Neural progenitor cell (in vitro differentiated cells): Measurements from ENCODE around the gene GRM3. TPM values are rescaled to one million over a fixed set of nuclear protein-coding genes. Genes with fewer than 3 reads are reported as not detected.

ENCODE experiments used
- DNase-seq: peaks from one replicate; pipeline ENCODE4 v3.0.0-alpha.2; 2016; ENCODE audit warnings: low spot score
- H2AFZ ChIP-seq: fragments of 200-600 bp; sonication (generic); replicated peaks from 2 replicates; pipeline ENCODE4 v1.6.1; 2016; ENCODE audit warnings: antibody characterized with exemption
- H3F3A ChIP-seq: fragments of 200-600 bp; sonication (generic); 2 replicates; pipeline ENCODE4 v1.6.1; 2016; ENCODE audit warnings: antibody characterized with exemption, low read depth
- H3K27ac ChIP-seq: fragments of 200-600 bp; sonication (generic); 2 replicates; pipeline ENCODE4 v1.5.1; 2016; ENCODE audit warnings: mild to moderate bottlenecking
- H3K27me3 ChIP-seq: fragments of 200-600 bp; sonication (generic); 2 replicates; pipeline ENCODE4 v1.6.1; 2016; ENCODE audit warnings: mild to moderate bottlenecking, moderate library complexity
- H3K36me3 ChIP-seq: fragments of 200-600 bp; sonication (generic); 2 replicates; pipeline ENCODE4 v1.5.1; 2016
- H3K4me1 ChIP-seq: fragments of 200-600 bp; sonication (generic); 2 replicates; pipeline ENCODE4 v1.6.1; 2016; ENCODE audit warnings: mixed run types
- H3K4me2 ChIP-seq: fragments of 200-600 bp; sonication (generic); 2 replicates; pipeline ENCODE4 v1.6.1; 2016
- H3K4me3 ChIP-seq: fragments of 200-600 bp; sonication (generic); 2 replicates; pipeline ENCODE4 v1.5.1; 2016
- H3K79me2 ChIP-seq: fragments of 200-600 bp; sonication (generic); 2 replicates; pipeline ENCODE4 v1.6.1; 2016; ENCODE audit warnings: low read depth
- H3K9ac ChIP-seq: fragments of 200-600 bp; sonication (generic); 2 replicates; pipeline ENCODE4 v1.6.1; 2016
- H3K9me3 ChIP-seq: fragments of 200-600 bp; sonication (generic); 2 replicates; pipeline ENCODE4 v1.5.1; 2016; ENCODE audit warnings: low read depth
- H4K20me1 ChIP-seq: fragments of 200-600 bp; sonication (generic); 2 replicates; pipeline ENCODE4 v1.6.1; 2016; ENCODE audit warnings: low read depth
- H3K27ac Mint-ChIP-seq: 3 replicates; pipeline ENCODE4 v1.8.0; 2021; ENCODE audit warnings: mixed read lengths
- H3K27me3 Mint-ChIP-seq: 2 replicates; pipeline ENCODE4 v1.8.0; 2022; ENCODE audit warnings: low read depth, mild to moderate bottlenecking, inconsistent platforms, moderate library complexity, mixed read lengths; ENCODE audit not compliant: insufficient read depth
- H3K36me3 Mint-ChIP-seq: 3 replicates; pipeline ENCODE4 v1.8.0; 2021; ENCODE audit warnings: mixed read lengths
- H3K4me1 Mint-ChIP-seq: 3 replicates; pipeline ENCODE4 v1.8.0; 2021; ENCODE audit warnings: mixed read lengths
- H3K4me3 Mint-ChIP-seq: 3 replicates; pipeline ENCODE4 v1.8.0; 2021; ENCODE audit warnings: mild to moderate bottlenecking, moderate library complexity, mixed read lengths
- H3K9me3 Mint-ChIP-seq: 3 replicates; pipeline ENCODE4 v1.8.0; 2020; ENCODE audit warnings: mixed read lengths
- EZH2 ChIP-seq: fragments of 200-600 bp; sonication (generic); IDR thresholded peaks from 2 replicates; pipeline ENCODE4 v1.6.1; 2017; ENCODE audit warnings: antibody characterized with exemption, mild to moderate bottlenecking, moderate library complexity
- EZH2phosphoT487 ChIP-seq: fragments of 200-600 bp; sonication (generic); IDR thresholded peaks from 2 replicates; pipeline ENCODE4 v1.6.1; 2017; ENCODE audit warnings: antibody characterized with exemption
- total RNA-seq: library from RNA; depleted of rRNA; stranded (reverse); fragments of >200 nt; gene quantifications from 2 replicates; pipeline ENCODE4 v1.2.3, GENCODE V29; 2015; ENCODE audit warnings: low replicate concordance
- TF ChIP-seq, protein P1 (sequence below): fragments of 200-600 bp; sonication (generic); IDR thresholded peaks from 2 replicates; pipeline ENCODE4 v1.5.1; 2017; ENCODE audit warnings: antibody characterized with exemption, mild to moderate bottlenecking

GRM3 gene
- total RNA-seq, 1 donor from 2014 or later: 22.2 TPM

DNA sequence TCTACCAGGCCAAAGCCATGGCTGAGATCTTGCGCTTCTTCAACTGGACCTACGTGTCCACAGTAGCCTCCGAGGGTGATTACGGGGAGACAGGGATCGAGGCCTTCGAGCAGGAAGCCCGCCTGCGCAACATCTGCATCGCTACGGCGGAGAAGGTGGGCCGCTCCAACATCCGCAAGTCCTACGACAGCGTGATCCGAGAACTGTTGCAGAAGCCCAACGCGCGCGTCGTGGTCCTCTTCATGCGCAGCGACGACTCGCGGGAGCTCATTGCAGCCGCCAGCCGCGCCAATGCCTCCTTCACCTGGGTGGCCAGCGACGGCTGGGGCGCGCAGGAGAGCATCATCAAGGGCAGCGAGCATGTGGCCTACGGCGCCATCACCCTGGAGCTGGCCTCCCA lies 142.7 kb downstream of the GRM3 start:
- Mint-ChIP-seq H3K36me3 (peaks cover 10% of the 10 kb centered on the region), H3K9me3 (no peaks in the 10 kb centered on the region), H3K27me3 (no peaks in the 10 kb centered on the region), H3K4me3 (no peak overlapping the region), H3K27ac (no peak overlapping the region), H3K4me1 (peaks cover 5% of the 10 kb centered on the region)
- TF ChIP-seq EZH2phosphoT487 (no peak), EZH2 (no peak)
- TF ChIP-seq, protein P1, sequence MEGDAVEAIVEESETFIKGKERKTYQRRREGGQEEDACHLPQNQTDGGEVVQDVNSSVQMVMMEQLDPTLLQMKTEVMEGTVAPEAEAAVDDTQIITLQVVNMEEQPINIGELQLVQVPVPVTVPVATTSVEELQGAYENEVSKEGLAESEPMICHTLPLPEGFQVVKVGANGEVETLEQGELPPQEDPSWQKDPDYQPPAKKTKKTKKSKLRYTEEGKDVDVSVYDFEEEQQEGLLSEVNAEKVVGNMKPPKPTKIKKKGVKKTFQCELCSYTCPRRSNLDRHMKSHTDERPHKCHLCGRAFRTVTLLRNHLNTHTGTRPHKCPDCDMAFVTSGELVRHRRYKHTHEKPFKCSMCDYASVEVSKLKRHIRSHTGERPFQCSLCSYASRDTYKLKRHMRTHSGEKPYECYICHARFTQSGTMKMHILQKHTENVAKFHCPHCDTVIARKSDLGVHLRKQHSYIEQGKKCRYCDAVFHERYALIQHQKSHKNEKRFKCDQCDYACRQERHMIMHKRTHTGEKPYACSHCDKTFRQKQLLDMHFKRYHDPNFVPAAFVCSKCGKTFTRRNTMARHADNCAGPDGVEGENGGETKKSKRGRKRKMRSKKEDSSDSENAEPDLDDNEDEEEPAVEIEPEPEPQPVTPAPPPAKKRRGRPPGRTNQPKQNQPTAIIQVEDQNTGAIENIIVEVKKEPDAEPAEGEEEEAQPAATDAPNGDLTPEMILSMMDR: no peak
- H3K4me2 ChIP-seq: no peak overlapping the region
- H3K9me3 ChIP-seq: no peaks in the 10 kb centered on the region
- DNase-seq: no peak
- no peaks in the 10 kb centered on the region for H4K20me1 ChIP-seq
- no peaks in the 10 kb centered on the region for H3F3A ChIP-seq
- no peaks in the 10 kb centered on the region for H3K36me3 ChIP-seq
- no peak overlapping the region for H3K27ac ChIP-seq
- H3K4me1 ChIP-seq: peaks cover 6% of the 10 kb centered on the region
- no peaks in the 10 kb centered on the region for H3K27me3 ChIP-seq
- no peak overlapping the region for H2AFZ ChIP-seq
- no peaks in the 10 kb centered on the region for H3K79me2 ChIP-seq
- H3K9ac ChIP-seq: no peak overlapping the region
- no peak overlapping the region for H3K4me3 ChIP-seq

DNA sequence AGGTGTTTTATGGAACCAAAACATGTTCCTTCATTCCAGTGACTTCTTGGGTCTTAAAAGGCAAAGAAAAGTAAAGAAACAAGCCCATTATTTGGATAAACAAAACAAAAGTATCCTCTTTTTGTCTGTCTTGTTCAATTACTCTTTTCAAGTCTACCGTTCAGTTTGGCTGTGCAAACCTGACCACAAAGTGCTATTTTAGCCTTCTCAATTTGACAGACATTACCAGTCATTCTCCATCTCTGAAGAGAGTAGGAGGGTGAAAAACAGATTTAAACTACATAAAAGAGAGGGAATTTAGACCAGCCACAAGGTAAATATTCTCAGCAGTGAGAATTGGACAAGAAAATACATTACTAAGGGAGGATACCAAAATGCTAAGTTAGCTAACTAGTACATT lies 145.2 kb downstream of the GRM3 start:
- H3K27me3 Mint-ChIP-seq: no peaks in the 10 kb centered on the region
- H3K4me1 ChIP-seq: peaks cover 6% of the 10 kb centered on the region
- no peak overlapping the region for H3K9ac ChIP-seq
- no peaks in the 10 kb centered on the region for H3F3A ChIP-seq
- H3K27me3 ChIP-seq: no peaks in the 10 kb centered on the region
- H3K4me1 Mint-ChIP-seq: peaks cover 11% of the 10 kb centered on the region
- DNase-seq: no peak
- no peaks in the 10 kb centered on the region for H3K79me2 ChIP-seq
- no peaks in the 10 kb centered on the region for H3K9me3 ChIP-seq
- no peaks in the 10 kb centered on the region for H3K9me3 Mint-ChIP-seq
- H2AFZ ChIP-seq: no peak overlapping the region
- no peaks in the 10 kb centered on the region for H4K20me1 ChIP-seq
- peaks cover 10% of the 10 kb centered on the region for H3K36me3 Mint-ChIP-seq
- H3K27ac ChIP-seq: no peak overlapping the region
- H3K4me2 ChIP-seq: no peak overlapping the region
- no peak overlapping the region for H3K4me3 Mint-ChIP-seq
- TF ChIP-seq, protein P1: no peak
- no peak for TF ChIP-seq EZH2
- TF ChIP-seq EZH2phosphoT487: no peak
- H3K4me3 ChIP-seq: no peak overlapping the region
- no peak overlapping the region for H3K27ac Mint-ChIP-seq
- H3K36me3 ChIP-seq: no peaks in the 10 kb centered on the region

- Mint-ChIP-seq H3K36me3 (peaks cover 10% of the 10 kb centered on the region), H3K9me3 (no peaks in the 10 kb centered on the region), H3K27me3 (no peaks in the 10 kb centered on the region), H3K27ac (no peak overlapping the region), H3K4me1 (peaks cover 11% of the 10 kb centered on the region), H3K4me3 (no peak overlapping the region)
- no peak for DNase-seq
- Histone ChIP-seq H3K4me1 (peaks cover 6% of the 10 kb centered on the region), H3K79me2 (no peaks in the 10 kb centered on the region), H3K27ac (no peak overlapping the region), H3K9ac (no peak overlapping the region), H3K4me3 (no peak overlapping the region), H2AFZ (no peak overlapping the region), H3K4me2 (no peak overlapping the region), H4K20me1 (no peaks in the 10 kb centered on the region), H3K27me3 (no peaks in the 10 kb centered on the region), H3K9me3 (no peaks in the 10 kb centered on the region), H3F3A (no peaks in the 10 kb centered on the region), H3K36me3 (no peaks in the 10 kb centered on the region)
- TF ChIP-seq, protein P1: no peak
- TF ChIP-seq EZH2phosphoT487 (no peak), EZH2 (no peak)
These were observed 146.7 kb downstream of the GRM3 start for GRCh38 chr7:86790383-86790782.
